Measurements from ENCODE around the gene CHST11.

The CHST11 gene

GRCh38 chr12:104662203-104662602 is 205.5 kb downstream of the CHST11 start:
- no peak for DNase-seq

GRCh38 chr12:104662908-104663307 is 206.2 kb downstream of the CHST11 start:
- no peak for DNase-seq

- no peak for DNase-seq
These were observed 207.6 kb downstream of the CHST11 start for GRCh38 chr12:104664351-104664750.

GRCh38 chr12:104665296-104665695 is 208.5 kb downstream of the CHST11 start:
- DNase-seq, result no peak

- no peak for DNase-seq
These were observed 210.4 kb downstream of the CHST11 start for GRCh38 chr12:104667139-104667538.

- DNase-seq, result no peak
These were observed 211.5 kb downstream of the CHST11 start for GRCh38 chr12:104668274-104668718.

- DNase-seq, result no peak
These were observed 212.5 kb downstream of the CHST11 start for GRCh38 chr12:104669089-104669721.

- DNase-seq, result no peak
These were observed 213.1 kb downstream of the CHST11 start for GRCh38 chr12:104669851-104670337.

- DNase-seq, result no peak
These were observed 214.0 kb downstream of the CHST11 start for GRCh38 chr12:104670439-104671408.

- DNase-seq, result peak; percentile 75 to 92
These were observed 214.8 kb downstream of the CHST11 start for GRCh38 chr12:104671409-104672095.

- no peak for DNase-seq
These were observed 215.3 kb downstream of the CHST11 start for GRCh38 chr12:104672096-104672445.

GRCh38 chr12:104672501-104673265 is 215.9 kb downstream of the CHST11 start:
- DNase-seq, result no peak

- DNase-seq, result no peak
These were observed 216.5 kb downstream of the CHST11 start for GRCh38 chr12:104673294-104673693.

GRCh38 chr12:104673696-104674482 is 217.1 kb downstream of the CHST11 start:
- DNase-seq, result no peak

GRCh38 chr12:104676636-104677035 is 219.9 kb downstream of the CHST11 start:
- DNase-seq, result no peak

GRCh38 chr12:104677441-104678089 is 220.8 kb downstream of the CHST11 start:
- no peak for DNase-seq

- peak in 1 of 2 experiments; percentile 22 for DNase-seq
These were observed 223.3 kb downstream of the CHST11 start for GRCh38 chr12:104680070-104680469.

- DNase-seq, result no peak
These were observed 223.7 kb downstream of the CHST11 start for GRCh38 chr12:104680491-104680890.

- no peak for DNase-seq
These were observed 224.4 kb downstream of the CHST11 start for GRCh38 chr12:104681012-104681690.

- DNase-seq, result peak; percentile 46 to 69
These were observed 226.1 kb downstream of the CHST11 start for GRCh38 chr12:104682790-104683279.
